ENCODE data around the gene THSD4. TPM values are rescaled to one million over a fixed set of nuclear protein-coding genes. Genes with fewer than 3 reads are reported as not detected.
"Not testable (repeated sequence)": the region's sequence is repeated elsewhere in the genome, so short reads cannot be mapped to it uniquely, and the experiment has no call there.

THSD4 gene
- total RNA-seq, 1 experiment from 2014 or later = 1.2 TPM

DNA sequence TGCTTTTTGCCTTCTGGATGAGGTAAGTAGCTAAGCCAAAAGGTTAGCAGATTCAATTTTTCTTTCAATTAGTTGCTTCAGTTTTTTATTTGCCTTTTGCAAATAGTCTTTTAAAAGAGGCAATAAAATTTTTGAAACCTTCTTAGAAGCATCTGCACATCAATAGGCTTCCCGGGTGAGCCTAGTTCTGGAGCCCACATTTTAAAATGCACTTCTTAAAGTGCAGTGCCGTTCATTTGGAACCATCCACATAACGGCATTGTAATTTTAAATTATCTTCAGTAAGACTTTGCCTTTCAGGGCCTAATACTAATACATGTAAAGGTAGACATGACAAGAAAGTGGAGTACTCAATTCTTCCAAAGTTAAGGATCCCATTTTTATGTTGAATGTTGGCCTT, 269.2 kb downstream of the THSD4 start:
- no peak for DNase-seq (ENCODE audit: low spot score)

- DNase-seq (ENCODE audit: low spot score) = no peak
Observed at GRCh38 chr15:71385026-71385425, 269.8 kb downstream of the THSD4 start.

GRCh38 chr15:71385457-71385856, 270.2 kb downstream of the THSD4 start:
- no peak for DNase-seq (ENCODE audit: low spot score)

- DNase-seq (ENCODE audit: low spot score) = no peak
Observed at GRCh38 chr15:71386005-71386404, 270.7 kb downstream of the THSD4 start.

- DNase-seq (ENCODE audit: low spot score) = no peak
Observed at GRCh38 chr15:71386448-71387236, 271.4 kb downstream of the THSD4 start.

- no peak for DNase-seq (ENCODE audit: low spot score)
Observed at GRCh38 chr15:71387810-71388209, 272.5 kb downstream of the THSD4 start.

DNA sequence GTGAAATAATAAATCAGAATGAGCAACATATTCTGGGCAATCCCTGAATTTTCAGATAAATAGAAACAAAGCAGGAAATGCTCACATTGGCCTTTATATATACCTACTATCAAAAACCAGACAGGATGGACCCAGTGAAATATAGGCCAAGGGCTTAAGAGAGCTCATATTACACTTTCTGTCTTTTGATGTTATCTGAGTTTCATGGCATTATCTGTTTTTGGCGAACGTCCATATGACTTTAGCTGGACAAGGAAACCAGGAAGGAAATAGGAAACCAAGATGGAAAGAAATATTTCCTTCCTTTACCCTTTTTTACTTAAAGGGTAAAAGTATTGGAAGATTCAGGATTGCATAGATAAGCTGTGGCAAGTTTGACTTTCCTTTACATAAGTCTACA, 274.8 kb downstream of the THSD4 start:
- DNase-seq (ENCODE audit: low spot score) = no peak

DNA sequence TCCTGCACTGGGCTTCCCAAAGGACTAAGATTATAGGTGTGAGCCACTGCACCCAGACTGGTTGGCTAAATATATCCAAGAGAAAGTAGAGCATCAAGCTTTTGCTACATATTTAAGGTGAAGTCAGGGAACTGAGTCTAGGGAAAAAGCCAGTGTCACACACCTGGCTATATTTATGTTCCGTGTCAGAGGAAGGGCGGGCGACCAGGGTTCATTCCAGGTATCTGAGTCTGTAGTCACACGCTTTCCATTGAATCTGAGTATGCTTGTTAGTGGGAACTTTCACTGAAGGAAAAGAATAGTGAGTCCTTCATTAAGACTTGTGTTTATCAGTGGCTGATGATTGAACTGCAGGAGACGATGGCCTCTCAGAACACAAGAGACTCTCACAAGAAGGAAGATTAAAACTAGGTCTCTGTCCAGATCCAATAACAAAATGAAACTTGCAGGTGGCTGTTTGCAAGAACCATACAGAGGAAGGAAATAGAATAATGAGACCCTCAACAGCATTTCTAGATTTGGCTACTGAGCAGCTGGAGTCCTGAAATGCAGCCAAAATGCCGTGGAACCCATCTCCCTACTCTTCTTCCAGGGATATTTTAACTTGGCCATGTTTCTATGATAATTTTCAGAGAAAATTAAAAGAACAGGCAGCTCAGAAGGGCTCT, 276.3 kb downstream of the THSD4 start:
- no peak for DNase-seq (ENCODE audit: low spot score)

GRCh38 chr15:71392861-71393283, 277.6 kb downstream of the THSD4 start:
- no peak for DNase-seq (ENCODE audit: low spot score)

GRCh38 chr15:71393383-71393782, 278.1 kb downstream of the THSD4 start:
- no peak for DNase-seq (ENCODE audit: low spot score)

DNA sequence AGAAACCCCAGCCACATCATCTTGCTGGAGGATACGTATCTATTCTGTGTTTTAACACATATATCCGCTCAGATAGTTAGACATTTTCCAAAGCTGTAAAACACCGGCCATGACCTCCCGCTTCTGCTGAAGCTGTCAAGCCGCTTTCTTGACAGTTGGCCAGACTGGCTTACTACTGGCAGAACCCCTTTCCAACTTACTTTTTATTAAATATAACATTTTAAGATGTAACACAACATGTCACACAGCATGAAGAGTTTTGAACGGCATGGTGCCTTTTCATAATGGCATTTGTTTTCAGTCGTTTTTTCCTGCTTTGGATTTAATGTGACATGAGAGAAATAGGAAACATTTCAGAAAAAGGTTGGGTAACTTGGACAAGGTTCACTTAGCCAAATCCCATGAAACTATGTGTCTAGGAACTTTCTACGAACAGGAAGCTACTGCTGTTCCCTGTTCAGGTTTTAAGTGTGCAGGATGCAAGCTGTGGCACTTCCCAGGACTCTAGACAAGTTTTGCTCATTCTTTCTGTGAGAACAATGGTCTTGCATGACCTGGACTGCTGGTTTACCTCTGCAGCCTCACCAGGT, 281.4 kb downstream of the THSD4 start:
- no peak for DNase-seq (ENCODE audit: low spot score)

- no peak for DNase-seq (ENCODE audit: low spot score)
Observed at GRCh38 chr15:71397377-71397776, 282.1 kb downstream of the THSD4 start.

DNA sequence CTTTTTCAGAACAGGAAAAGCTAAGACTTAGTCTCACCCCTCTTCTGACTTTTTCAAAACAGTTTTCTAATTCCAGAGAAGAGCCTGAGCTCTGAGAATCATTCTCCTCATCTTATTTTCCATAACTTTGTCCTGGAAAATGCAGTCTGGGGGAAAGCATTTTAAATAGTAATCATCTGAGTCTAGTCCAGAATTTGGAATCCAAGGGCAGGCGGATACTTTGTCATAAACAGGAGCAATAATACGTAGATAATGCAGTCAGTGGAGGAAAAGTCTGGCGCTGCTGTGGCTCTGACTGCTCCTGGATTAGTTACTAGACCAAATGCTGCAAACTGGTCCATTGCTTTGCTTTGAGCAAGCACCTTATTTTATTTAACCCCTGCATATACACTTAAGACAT, 285.0 kb downstream of the THSD4 start:
- DNase-seq (ENCODE audit: low spot score) = no peak

GRCh38 chr15:71401728-71402127, 286.5 kb downstream of the THSD4 start:
- DNase-seq (ENCODE audit: low spot score) = not testable (repeated sequence)

DNA sequence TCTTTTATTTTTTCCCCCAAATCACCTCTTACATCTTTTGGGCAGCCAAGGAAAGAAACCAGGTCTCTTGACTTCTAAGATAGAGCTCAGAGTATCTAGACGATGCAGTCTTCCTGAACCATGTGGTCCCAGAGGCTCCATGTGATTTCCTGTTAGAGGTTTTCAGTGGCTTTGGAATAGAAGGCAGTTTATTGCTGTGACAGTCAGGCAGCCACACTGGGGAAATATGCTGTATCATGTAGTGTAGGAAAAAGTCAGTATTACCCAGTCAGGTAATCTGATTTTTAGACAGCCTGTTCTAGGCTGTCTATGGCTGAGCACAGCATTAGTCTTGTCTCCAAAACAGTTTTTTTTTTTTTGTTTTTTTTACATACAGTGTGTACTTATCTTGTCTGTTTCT, 294.3 kb downstream of the THSD4 start:
- peak; percentile 43 for DNase-seq (ENCODE audit: low spot score)

DNA sequence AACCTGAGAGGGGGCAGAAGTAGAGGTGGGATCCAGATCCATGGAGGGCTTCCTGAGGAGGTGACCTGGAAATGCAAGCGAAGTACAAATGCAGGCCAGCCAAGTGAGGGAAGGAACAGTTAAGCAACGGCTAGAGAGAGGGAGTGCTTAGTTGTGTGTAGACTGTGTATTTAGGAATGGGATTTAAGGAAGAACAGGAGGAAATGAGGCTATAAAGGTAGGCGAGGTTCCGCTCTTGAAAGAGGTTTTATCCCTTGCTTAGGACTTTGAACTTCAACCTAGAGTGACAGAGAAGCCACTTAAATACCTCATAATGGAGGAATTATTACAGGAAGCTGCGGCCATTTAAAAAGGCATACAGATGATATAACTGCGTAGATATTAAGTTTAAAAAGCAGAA, 295.1 kb downstream of the THSD4 start:
- no peak for DNase-seq (ENCODE audit: low spot score)

- DNase-seq (ENCODE audit: low spot score) = peak; percentile 84
Observed at GRCh38 chr15:71411538-71412482, 296.5 kb downstream of the THSD4 start.

GRCh38 chr15:71413419-71413818, 298.1 kb downstream of the THSD4 start:
- no peak for DNase-seq (ENCODE audit: low spot score)

DNA sequence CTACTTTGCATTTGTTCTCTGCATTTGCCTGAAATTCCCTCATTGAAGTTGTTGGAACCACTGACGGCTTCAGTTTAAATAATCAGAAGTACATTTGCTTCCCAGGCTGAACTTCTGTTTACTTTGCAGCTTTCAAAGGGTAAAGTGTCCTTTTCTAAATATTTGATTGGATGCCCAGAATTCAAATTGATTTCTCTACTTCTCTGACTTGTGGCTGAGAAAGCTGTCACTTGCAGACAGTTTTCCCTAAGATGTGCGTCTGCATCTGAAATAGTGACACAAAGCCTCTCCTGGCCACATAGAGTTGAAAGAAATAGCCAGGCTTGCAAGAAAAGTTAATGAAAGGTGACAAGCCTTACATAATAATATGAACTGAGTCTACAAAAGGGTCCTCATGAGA, 299.6 kb downstream of the THSD4 start:
- no peak for DNase-seq (ENCODE audit: low spot score)

- no peak for DNase-seq (ENCODE audit: low spot score)
Observed at GRCh38 chr15:71422530-71423259, 307.4 kb downstream of the THSD4 start.

- no peak for DNase-seq (ENCODE audit: low spot score)
Observed at GRCh38 chr15:71424765-71425164, 309.5 kb downstream of the THSD4 start.

Data from H4 (cell line).